Calu3 (cell line): ENCODE results near the gene TMTC2. TPM values are rescaled to one million over a fixed set of nuclear protein-coding genes. Genes with fewer than 3 reads are reported as not detected.
A peak's percentile ranks its signal among the peaks of the same experiment; 100 is the strongest.

Experiments used
- BruUV-seq: library from RNA; stranded (reverse); fragments of 400-500 nt; replicated peaks from 2 replicates; lab custom pipeline; 2021; lab: Mats Ljungman, UMichigan
- CTCF ChIA-PET: fragments of 300-600 bp; sonication (Branson Sonifier 250); formaldehyde crosslinking; loops from one replicate; lab custom pipeline; 2022; ENCODE audit warnings: antibody characterized with exemption; lab: Charles Lee
- DNase-seq: peaks from one replicate; pipeline ENCODE4 v3.0.0; 2022
- H3K27ac Mint-ChIP-seq: one replicate; pipeline ENCODE4 v1.8.0; 2022; ENCODE audit warnings: mixed read lengths; ENCODE audit not compliant: unreplicated experiment
- H3K27me3 Mint-ChIP-seq: one replicate; pipeline ENCODE4 v1.8.0; 2022; ENCODE audit warnings: mixed read lengths; ENCODE audit not compliant: unreplicated experiment
- H3K36me3 Mint-ChIP-seq: one replicate; pipeline ENCODE4 v1.8.0; 2022; ENCODE audit warnings: mild to moderate bottlenecking, moderate library complexity, mixed read lengths; ENCODE audit not compliant: insufficient read depth, unreplicated experiment
- H3K4me1 Mint-ChIP-seq: one replicate; pipeline ENCODE4 v1.8.0; 2022; ENCODE audit warnings: mild to moderate bottlenecking, low read depth, mixed read lengths; ENCODE audit not compliant: unreplicated experiment
- H3K4me3 Mint-ChIP-seq: one replicate; pipeline ENCODE4 v1.8.0; 2022; ENCODE audit warnings: mild to moderate bottlenecking, low read depth, moderate library complexity, mixed read lengths; ENCODE audit not compliant: unreplicated experiment
- H3K9me3 Mint-ChIP-seq: one replicate; pipeline ENCODE4 v1.8.0; 2022; ENCODE audit warnings: low read depth, mixed read lengths; ENCODE audit not compliant: unreplicated experiment
- CTCF ChIP-seq: fragments of 200-600 bp; IDR thresholded peaks from one replicate; pipeline ENCODE4 v1.8.0; 2022; ENCODE audit warnings: antibody characterized with exemption; ENCODE audit not compliant: unreplicated experiment
- intact Hi-C: fragments of 100-400 bp; cut with micrococcal nuclease; formaldehyde crosslinking; loops from one replicate; pipeline ENCODE4 v1.10.0; 2022; ENCODE audit not compliant: unreplicated experiment
- total RNA-seq: library from RNA; stranded (reverse); gene quantifications from 2 replicates; pipeline ENCODE4 v1.2.3, GENCODE V29; 2022

TMTC2 gene
- total RNA-seq, 1 experiment from 2014 or later, result 31.2 TPM

- no peak for DNase-seq
- intact Hi-C loops, result no loop called here
- no peak overlapping the region for H3K4me3 Mint-ChIP-seq
- BruUV-seq, result no TSS peak
- TF ChIP-seq CTCF, result no peak
- H3K27ac Mint-ChIP-seq, result no peak overlapping the region
- CTCF ChIA-PET, result no interaction called here
- no peaks in the 10 kb centered on the region for H3K27me3 Mint-ChIP-seq
- peaks cover 20% of the 10 kb centered on the region for H3K4me1 Mint-ChIP-seq
- peaks cover 2% of the 10 kb centered on the region for H3K36me3 Mint-ChIP-seq
- peaks cover 8% of the 10 kb centered on the region for H3K9me3 Mint-ChIP-seq
Observed at GRCh38 chr12:82645414-82645813, 41.3 kb upstream of the TMTC2 start.

- intact Hi-C loops, result no loop called here
- Mint-ChIP-seq H3K4me1 (peaks cover 38% of the 10 kb centered on the region), H3K27me3 (no peaks in the 10 kb centered on the region), H3K27ac (no peak overlapping the region), H3K4me3 (no peak overlapping the region), H3K36me3 (peaks cover 9% of the 10 kb centered on the region), H3K9me3 (peaks cover 6% of the 10 kb centered on the region)
- CTCF ChIA-PET, result interaction anchor here (0.9 kb wide), 1 partner anchor 289 kb away, joined by 3 read pairs; the partner anchor contains the start of genes CCDC59 and METTL25
- no peak for TF ChIP-seq CTCF
- no TSS peak for BruUV-seq
- no peak for DNase-seq
Observed at GRCh38 chr12:82647853-82648252, 38.9 kb upstream of the TMTC2 start.

- H3K27ac Mint-ChIP-seq, result no peak overlapping the region
- H3K4me1 Mint-ChIP-seq, result peaks cover 38% of the 10 kb centered on the region
- no peaks in the 10 kb centered on the region for H3K27me3 Mint-ChIP-seq
- DNase-seq, result no peak
- CTCF ChIA-PET, result interaction anchor here (0.9 kb wide), 1 partner anchor 290 kb away, joined by 3 read pairs; the partner anchor contains the start of genes CCDC59 and METTL25
- H3K9me3 Mint-ChIP-seq, result peaks cover 3% of the 10 kb centered on the region
- intact Hi-C loops, result no loop called here
- BruUV-seq, result no TSS peak
- no peak for TF ChIP-seq CTCF
- H3K4me3 Mint-ChIP-seq, result no peak overlapping the region
- peaks cover 9% of the 10 kb centered on the region for H3K36me3 Mint-ChIP-seq
Observed at GRCh38 chr12:82648259-82648909, 38.3 kb upstream of the TMTC2 start.

- DNase-seq, result peak; percentile 91
- no peak for TF ChIP-seq CTCF
- CTCF ChIA-PET, result interaction anchor here (1.0 to 2.8 kb wide), 4 partner anchors 9 to 127 kb away, joined by 3 to 27 read pairs (median 7); partner anchors contain the start of gene TMTC2
- BruUV-seq, result TSS peak; percentile 99
- Mint-ChIP-seq H3K9me3 (no peaks in the 10 kb centered on the region), H3K4me1 (peaks cover 43% of the 10 kb centered on the region), H3K27me3 (no peaks in the 10 kb centered on the region), H3K27ac (peak overlapping the region; percentile 98), H3K36me3 (peaks cover 9% of the 10 kb centered on the region), H3K4me3 (peak overlapping the region; percentile 47)
- intact Hi-C loops, result loop anchor here (1.0 kb wide), 2 partner anchors 32 to 36 kb away; partner anchors contain the start of gene TMTC2
Observed at GRCh38 chr12:82650627-82651337, 35.9 kb upstream of the TMTC2 start.
